Activated B cell treated with CpG ODN at 0.5 μM for 24 hours (primary cell): ENCODE results near the gene OR11H12. TPM values are rescaled to one million over a fixed set of nuclear protein-coding genes. Genes with fewer than 3 reads are reported as not detected.
"Not testable (repeated sequence)": the region's sequence is repeated elsewhere in the genome, so short reads cannot be mapped to it uniquely, and the experiment has no call there.

Experiments
- ATAC-seq: fragments of 200-7000 bp; cut with Tn5 transposase; one replicate; pipeline ENCODE4 v1.10.0; 2021; ENCODE audit warnings: low read depth, mild to moderate bottlenecking, moderate library complexity
- CTCF ChIA-PET: fragments of 350-600 bp; sonication (Branson Sonifier 250); formaldehyde crosslinking; loops from one replicate; lab custom pipeline; 2021; ENCODE audit warnings: antibody characterized with exemption; lab: Charles Lee
- POLR2A ChIA-PET: fragments of 350-600 bp; sonication (Branson Sonifier 250); formaldehyde crosslinking; loops from one replicate; lab custom pipeline; 2021; ENCODE audit warnings: antibody characterized with exemption; lab: Charles Lee
- DNase-seq: peaks from one replicate; pipeline ENCODE4 v3.0.0; 2022
- H3K27ac Mint-ChIP-seq: one replicate; pipeline ENCODE4 v1.8.0; 2020; ENCODE audit warnings: mixed read lengths
- H3K27me3 Mint-ChIP-seq: one replicate; pipeline ENCODE4 v1.8.0; 2021; ENCODE audit warnings: mixed read lengths
- H3K36me3 Mint-ChIP-seq: one replicate; pipeline ENCODE4 v1.8.0; 2021; ENCODE audit warnings: low read depth, mixed read lengths
- H3K4me1 Mint-ChIP-seq: one replicate; pipeline ENCODE4 v1.8.0; 2021; ENCODE audit warnings: mixed read lengths
- H3K4me3 Mint-ChIP-seq: one replicate; pipeline ENCODE4 v1.8.0; 2020; ENCODE audit warnings: mild to moderate bottlenecking, mixed read lengths
- H3K9me3 Mint-ChIP-seq: one replicate; pipeline ENCODE4 v1.8.0; 2020; ENCODE audit warnings: mixed read lengths
- intact Hi-C: fragments of 100-400 bp; cut with micrococcal nuclease; formaldehyde crosslinking; loops from one replicate; pipeline ENCODE4 v1.15.1; 2024
- total RNA-seq: library from RNA; stranded (reverse); gene quantifications from 2 replicates; pipeline ENCODE4 v1.2.3, GENCODE V29; 2022

OR11H12 gene, protein sequence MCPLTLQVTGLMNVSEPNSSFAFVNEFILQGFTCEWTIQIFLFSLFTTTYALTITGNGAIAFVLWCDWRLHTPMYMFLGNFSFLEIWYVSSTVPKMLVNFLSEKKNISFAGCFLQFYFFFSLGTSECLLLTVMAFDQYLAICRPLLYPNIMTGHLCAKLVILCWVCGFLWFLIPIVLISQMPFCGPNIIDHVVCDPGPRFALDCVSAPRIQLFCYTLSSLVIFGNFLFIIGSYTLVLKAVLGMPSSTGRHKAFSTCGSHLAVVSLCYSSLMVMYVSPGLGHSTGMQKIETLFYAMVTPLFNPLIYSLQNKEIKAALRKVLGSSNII
- not detected in 2 replicates for total RNA-seq

DNA sequence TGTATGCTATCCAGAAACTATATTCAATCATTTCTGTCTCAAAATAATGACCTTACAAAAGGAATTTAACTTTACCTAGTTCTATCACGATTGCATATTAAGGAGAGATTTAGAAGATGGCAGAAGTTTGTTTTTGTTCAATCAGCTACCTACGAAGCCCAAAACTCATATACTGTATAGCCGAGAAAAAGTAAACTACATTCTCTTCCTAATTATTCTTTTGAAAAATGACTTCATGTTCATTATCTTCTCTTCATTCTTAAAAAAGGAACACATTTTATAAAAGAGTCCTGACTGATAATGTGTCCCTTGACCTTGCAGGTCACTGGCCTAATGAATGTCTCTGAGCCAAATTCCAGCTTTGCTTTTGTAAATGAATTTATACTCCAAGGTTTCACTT lies at the start of gene OR11H12:
TSS of gene OR11H12 (plus strand) at position 301 of the 400 bp plus-strand sequence. CDS start at position 301, 0 bp downstream.
- CTCF ChIA-PET, ATAC-seq, H3K4me3 Mint-ChIP-seq, intact Hi-C loops, DNase-seq, H3K36me3 Mint-ChIP-seq, POLR2A ChIA-PET, H3K4me1 Mint-ChIP-seq, H3K27me3 Mint-ChIP-seq, H3K9me3 Mint-ChIP-seq, H3K27ac Mint-ChIP-seq: not testable (repeated sequence)

DNA sequence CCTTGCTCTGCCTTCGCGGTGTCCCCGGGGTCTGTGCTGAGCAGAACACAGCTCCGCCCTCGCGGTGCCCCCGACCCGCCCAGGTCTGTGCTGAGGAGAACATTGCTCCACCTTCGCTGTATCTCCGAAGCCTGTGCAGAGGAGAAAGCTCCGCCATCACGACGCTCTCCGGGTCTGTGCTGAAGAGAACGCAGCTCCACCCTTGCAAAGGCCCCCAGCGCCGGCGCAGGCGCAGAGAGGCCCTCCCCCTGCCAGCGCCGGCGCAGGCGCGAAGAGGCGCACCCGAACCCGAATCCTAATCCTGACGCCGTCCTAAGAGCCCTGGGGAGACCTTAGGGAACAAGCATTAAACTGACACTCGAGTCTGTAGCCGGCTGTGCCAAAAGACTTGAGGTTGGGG lies 18.0 kb upstream of the OR11H12 start:
- H3K27me3 Mint-ChIP-seq, intact Hi-C loops, DNase-seq, POLR2A ChIA-PET, H3K27ac Mint-ChIP-seq, CTCF ChIA-PET, H3K36me3 Mint-ChIP-seq, H3K9me3 Mint-ChIP-seq, H3K4me3 Mint-ChIP-seq, H3K4me1 Mint-ChIP-seq, ATAC-seq: not testable (repeated sequence)

DNA sequence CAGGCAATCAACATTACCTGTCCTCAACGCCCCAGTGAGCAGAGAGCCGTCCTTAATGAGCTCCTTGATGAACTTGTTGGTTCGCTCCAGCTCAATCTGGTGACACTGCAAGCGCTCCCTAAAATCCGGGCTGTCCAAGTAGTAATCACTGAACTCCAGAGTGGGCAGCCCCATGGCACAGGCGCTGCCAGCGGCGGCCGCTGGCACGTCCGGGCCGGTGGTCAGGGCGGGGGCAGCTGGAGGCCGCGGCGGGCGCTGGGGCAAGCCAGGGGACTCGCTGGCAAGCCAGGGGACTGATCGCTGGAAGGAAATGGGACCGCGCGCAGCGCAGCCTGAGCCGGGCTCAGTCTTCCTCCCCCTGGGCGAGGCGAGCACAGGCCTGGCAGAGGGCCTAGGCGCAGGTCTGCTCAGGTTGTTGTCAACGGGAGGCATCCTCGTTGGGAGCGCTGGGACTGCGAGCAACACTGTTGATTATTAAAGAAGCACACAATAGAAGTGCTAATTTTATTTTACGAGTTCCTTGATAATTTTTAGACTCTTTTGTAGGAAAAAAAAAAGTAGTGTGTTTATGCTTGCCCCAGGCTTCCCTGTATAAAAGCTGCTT lies 25.8 kb downstream of the OR11H12 start:
- POLR2A ChIA-PET, H3K36me3 Mint-ChIP-seq, CTCF ChIA-PET, DNase-seq, H3K9me3 Mint-ChIP-seq, ATAC-seq, H3K27me3 Mint-ChIP-seq, H3K4me3 Mint-ChIP-seq, H3K4me1 Mint-ChIP-seq, intact Hi-C loops, H3K27ac Mint-ChIP-seq: not testable (repeated sequence)

DNA sequence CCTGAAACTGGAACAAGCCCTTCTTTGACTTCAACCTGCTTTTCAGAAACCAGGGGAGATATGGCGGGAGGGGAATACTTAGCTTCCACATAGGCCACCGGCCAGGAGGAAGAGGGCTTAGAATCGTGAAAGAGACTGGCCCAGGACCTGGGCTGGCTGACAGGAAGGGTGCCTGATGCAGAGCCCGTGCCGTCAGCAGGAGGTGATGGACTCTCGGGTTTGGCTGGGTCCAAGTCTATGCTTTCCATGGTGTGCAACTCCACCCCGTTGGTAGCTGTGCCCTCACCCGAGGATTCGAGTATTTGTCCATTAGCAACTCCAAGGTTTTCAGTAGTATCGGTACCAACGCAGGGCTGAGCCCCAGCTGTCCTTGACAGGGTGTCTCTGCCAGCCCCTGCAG lies 35.1 kb downstream of the OR11H12 start:
- POLR2A ChIA-PET, intact Hi-C loops: not testable (repeated sequence)

DNA sequence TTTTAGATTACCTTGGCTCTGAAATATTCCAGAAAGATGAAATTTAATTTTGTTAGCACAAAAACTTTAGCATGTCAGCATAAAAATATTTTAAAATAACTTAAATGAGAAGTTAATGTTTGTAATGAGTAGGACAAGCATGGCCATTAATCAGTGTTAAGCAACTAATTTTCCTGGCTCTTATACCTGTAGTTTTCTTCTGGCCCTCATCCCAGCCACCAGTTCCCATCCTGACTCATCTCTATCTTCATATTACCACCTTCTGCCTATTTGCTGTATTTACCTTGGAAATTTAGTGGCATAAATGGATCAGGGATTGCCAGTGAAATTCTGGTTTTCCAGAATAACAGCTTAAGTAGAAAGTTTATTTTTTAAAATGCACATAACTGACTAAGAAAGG lies 37.1 kb downstream of the OR11H12 start:
- CTCF ChIA-PET, DNase-seq, intact Hi-C loops, H3K4me3 Mint-ChIP-seq, H3K9me3 Mint-ChIP-seq, H3K27ac Mint-ChIP-seq, H3K4me1 Mint-ChIP-seq, H3K36me3 Mint-ChIP-seq, POLR2A ChIA-PET, H3K27me3 Mint-ChIP-seq, ATAC-seq: not testable (repeated sequence)

More for the DNA sequence above, 35.1 kb downstream of the OR11H12 start:
- H3K27me3 Mint-ChIP-seq, H3K36me3 Mint-ChIP-seq, DNase-seq, H3K4me1 Mint-ChIP-seq, H3K9me3 Mint-ChIP-seq, ATAC-seq, H3K27ac Mint-ChIP-seq, H3K4me3 Mint-ChIP-seq, CTCF ChIA-PET: not testable (repeated sequence)

DNA sequence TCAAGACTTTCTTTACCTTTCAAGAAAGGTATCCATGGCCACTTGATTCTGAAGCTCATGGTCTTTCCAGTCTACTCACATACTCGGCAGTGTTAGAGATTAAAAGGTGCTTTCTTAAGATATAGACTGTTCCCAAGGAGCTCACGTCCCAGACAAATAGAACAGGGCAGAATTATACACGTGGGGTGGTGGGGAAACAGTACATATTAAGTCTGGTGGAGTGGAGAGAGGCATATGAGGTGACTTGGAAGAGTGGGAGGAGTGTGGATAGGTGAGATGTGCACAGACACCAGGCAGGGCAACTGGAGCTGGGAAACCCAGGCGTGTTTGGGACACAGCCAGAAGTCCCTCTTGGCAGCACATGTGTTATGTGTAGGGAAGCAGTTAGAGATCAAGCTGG lies 37.9 kb downstream of the OR11H12 start:
- ATAC-seq, POLR2A ChIA-PET, H3K4me3 Mint-ChIP-seq, DNase-seq, H3K36me3 Mint-ChIP-seq, H3K27me3 Mint-ChIP-seq, H3K4me1 Mint-ChIP-seq, intact Hi-C loops, H3K9me3 Mint-ChIP-seq, CTCF ChIA-PET, H3K27ac Mint-ChIP-seq: not testable (repeated sequence)

DNA sequence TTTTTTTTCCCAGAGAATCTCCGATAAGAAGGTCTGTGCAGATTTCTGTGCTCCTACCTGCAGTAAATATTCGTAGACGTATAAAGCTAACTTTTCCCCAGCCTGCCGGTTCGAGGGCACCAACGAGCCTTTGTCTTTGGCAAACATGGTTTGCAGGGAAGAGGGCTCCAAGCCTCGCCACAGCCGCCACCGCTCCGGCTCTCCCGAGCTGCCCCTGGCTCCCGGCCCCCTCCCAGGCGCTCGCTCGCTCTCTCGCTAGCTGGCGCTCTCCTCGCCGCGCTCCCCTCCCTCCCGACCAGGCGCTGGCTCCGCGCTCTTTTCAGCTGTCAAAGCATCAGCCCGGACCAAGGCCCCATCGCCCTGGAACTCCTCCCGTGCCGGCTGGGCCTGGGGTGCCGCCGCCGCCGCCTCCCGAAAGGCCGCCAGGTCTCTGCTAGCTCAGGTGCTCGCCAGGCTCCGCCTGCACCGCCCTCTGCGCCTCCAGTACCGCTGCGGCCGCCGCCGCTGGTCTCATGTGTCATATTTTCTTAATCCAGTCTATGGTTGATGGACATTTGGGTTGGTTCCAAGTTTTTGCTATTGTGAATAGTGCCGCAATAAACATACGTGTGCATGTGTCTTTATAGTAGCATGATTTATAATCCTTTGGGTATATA lies 45.3 kb downstream of the OR11H12 start:
- H3K4me1 Mint-ChIP-seq, CTCF ChIA-PET, ATAC-seq, DNase-seq, intact Hi-C loops, H3K36me3 Mint-ChIP-seq, POLR2A ChIA-PET, H3K9me3 Mint-ChIP-seq, H3K4me3 Mint-ChIP-seq, H3K27ac Mint-ChIP-seq, H3K27me3 Mint-ChIP-seq: not testable (repeated sequence)
